ENCODE data around the gene STAT3.
"Not testable (repeated sequence)": the region's sequence is repeated elsewhere in the genome, so short reads cannot be mapped to it uniquely, and the experiment has no call there.

Gene STAT3

DNA sequence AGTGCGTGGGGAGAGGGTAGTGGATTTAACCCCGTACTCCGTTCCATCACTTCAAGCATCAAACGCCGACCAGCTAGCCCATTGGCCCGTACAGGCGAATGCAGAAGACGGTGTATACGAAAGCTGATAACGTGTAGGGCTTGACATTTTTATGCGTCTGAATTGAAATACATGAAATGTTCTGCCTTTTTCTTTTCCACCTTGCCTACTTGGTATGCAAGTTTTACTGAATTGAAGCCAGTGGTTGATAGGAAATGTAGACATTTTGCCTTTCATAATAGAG is 834 bp upstream of the STAT3 start:
- H3K4me3 ChIP-seq (ENCODE audit: low read length), result peak overlapping the region; percentile 85
- DNase-seq (ENCODE audit: low read depth, low spot score), result no peak

DNA sequence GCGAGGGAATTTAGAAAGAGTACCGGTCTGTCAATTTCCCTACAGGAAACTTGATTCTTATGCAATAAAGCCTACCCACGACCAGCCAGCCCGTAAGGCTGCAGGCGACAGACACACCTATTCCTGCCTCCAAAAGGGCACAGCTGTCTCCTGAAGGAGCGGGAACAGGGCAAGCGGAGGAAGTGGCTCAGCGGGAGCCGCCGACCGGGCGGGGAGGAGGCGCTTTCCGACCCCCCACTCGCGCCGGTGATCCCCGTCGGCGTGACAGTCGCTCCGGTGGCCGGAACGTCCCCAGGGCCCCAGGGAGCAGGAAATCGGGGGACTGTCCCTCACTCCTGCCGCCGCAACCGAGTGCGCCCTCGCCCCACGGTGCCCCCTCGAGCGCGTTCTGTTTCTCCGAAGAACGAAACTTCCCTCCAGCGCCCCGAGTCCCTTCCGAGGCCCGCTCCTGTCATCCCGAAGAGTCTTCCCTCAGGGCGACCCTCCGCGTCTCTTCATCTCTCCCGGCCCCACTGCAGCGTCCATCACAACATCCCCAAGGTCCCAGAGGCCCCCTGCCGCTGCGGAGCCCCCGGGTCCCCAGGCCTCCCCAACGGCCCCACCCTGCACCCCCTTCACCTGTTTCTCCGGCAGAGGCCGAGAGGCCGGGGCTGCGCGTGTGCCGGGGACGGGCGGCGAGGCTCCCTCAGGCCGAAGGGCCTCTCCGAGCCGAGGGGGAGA is 421 bp downstream of the STAT3 start:
- DNase-seq (ENCODE audit: low read depth, low spot score), result no peak
- H3K4me3 ChIP-seq (ENCODE audit: low read length), result peak overlapping the region; percentile 85

DNA sequence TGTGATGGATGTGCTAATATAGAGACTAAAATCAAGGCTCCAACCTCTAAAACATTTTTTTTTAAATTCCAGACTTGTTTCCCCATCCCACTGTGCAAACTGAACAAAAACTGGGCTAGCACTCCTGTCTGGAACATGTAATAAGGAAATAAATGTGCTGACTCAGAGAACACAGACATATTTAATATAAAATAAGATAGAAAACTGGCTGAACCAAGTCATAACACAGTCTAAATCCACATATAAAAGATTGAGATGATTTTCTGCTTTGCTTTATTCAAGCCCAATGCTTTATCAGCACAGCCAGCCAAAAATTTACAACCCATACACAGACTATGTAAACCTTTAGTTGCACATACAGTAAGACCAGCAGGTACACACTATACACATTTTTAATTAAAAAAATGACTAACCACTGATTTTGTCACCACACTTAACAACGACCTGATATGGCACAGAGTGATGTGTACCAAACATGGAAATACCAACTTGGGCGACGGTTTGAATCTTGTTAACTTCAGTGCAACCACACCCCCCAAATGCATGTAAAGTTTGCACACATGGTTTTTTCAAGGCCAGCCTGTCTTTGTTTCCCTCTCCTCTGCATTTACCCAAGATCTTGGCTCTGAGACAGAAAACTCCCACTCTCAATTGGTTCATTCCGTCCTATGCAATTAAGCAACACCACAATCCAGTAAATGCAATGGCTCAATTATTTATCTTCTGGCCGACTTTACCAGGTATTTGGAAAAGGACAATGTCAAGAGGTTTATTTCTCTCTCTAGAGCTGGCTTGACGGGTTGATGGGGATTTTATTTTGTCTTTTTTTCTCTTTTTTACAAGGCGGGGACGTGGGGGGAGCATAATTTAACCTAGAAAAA is 1.2 kb downstream of the STAT3 start:
- DNase-seq (ENCODE audit: low read depth, low spot score), result no peak
- H3K4me3 ChIP-seq (ENCODE audit: low read length), result peak overlapping the region; percentile 85

DNA sequence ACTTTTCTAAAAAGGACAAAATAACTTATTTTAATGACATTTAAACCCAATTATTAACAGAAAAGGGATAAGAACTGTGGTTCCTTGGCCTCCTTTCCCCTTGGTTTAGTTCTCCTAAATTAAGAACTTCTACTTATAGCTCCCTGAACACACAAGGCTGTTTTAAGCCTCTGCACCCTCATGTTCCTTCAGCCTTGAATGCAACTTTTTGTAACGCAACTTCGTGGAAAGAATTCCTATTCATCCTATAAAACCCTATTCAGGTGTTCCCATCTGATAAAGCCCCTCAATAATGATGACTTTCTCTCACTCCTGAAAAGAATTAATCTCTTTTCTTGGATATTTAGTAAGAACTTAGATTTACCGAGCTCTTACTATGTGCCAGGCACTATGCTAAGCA is 6.3 kb downstream of the STAT3 start:
- no peak overlapping the region for H3K4me3 ChIP-seq (ENCODE audit: low read length)
- DNase-seq (ENCODE audit: low read depth, low spot score), result no peak

DNA sequence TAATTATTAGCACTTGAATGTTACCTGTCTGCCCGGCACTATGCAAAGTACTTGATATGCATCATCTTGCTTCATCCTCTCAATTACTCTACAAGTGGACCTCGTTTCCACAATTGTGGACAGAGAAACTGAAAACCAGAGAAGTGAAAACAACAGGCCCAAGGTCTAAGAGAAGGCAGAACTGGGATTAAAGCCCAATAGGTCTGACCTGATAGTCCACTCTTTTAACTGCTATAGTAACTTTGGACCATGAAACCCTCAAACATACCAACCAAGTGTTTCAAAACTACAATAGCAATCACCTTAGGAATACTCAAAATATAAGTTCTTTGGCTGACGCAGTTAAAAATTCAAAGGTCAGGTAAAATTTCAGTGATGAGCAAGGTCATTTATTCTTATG is 7.3 kb downstream of the STAT3 start:
- no peak overlapping the region for H3K4me3 ChIP-seq (ENCODE audit: low read length)
- no peak for DNase-seq (ENCODE audit: low read depth, low spot score)

DNA sequence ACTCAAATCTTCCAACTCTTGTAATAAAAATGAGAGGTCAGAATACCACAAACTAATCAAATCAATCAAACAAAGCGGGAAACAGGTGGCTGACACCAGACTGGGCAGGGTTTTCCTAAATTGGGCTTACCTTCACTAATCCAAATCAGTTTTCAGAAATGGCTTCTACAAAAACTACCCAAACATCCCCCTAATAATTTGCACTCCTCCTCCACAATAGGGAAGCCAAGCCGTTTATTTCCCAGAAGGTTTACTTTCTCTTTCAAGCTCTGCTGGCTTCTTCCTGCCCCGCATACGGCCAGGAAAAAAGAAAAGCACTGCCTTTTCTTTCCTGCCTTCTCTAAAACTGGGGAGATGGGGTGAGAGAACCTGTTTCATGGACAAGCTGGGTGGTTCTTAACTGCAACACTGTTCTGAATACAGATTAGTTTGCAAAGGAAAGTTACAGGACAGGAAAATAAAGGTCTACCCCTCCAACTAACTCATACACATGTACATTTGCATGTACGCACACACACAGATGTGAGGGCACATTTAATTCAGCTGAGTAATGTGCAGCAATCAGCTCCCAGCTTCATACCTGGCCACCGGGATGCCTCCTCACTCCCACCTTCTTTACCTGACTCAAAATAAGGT is 9.2 kb downstream of the STAT3 start:
- H3K4me3 ChIP-seq (ENCODE audit: low read length), result peak overlapping the region; percentile 25
- no peak for DNase-seq (ENCODE audit: low read depth, low spot score)

DNA sequence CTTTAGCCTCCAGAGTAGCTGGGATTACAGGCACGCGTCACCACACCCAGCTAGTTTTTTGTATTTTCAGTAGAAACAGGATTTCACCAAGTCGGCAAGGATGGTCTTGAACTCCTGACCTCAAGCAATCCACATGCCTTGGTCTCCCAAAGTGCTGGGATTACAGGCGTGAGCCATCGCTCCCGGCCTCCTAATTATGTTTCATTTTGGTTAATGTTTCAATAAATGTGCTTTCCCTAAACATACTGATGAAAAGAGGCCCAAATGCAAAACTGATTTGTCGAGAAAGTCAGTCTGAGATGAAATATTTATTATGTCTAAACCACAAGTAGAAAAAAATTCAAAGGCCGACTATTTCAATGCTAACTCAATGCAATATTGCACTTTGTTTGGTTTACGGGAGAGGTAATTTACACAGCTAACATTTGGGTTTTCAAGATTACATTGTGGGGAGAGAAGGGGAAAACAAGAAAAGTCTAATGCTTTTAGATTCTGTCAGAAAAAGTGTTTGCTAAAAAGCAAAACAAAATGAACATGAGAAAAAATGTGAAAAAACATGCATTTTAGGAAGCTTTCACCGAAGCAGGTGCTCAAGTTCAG is 9.8 kb downstream of the STAT3 start:
- H3K4me3 ChIP-seq (ENCODE audit: low read length), result no peak overlapping the region
- DNase-seq (ENCODE audit: low read depth, low spot score), result no peak

DNA sequence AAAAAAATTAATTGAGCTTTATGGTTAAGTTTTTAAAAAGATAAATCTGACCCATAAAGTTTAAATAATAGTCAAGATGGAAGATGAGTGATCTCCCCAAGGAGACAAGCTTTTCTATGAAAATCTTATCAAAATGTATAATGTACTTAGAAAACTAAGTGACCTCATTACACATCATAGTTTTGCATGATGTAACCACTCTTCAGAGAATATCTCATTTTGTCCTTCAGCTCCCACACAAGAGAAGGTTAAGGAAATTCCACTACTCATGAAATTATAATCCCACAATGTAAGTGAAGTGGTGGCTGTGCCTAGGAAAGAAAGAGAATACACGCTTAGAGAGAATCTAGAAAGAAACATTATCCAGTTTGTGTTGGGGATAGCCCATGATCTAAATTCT is 14.3 kb downstream of the STAT3 start:
- H3K4me3 ChIP-seq (ENCODE audit: low read length), result no peak overlapping the region
- DNase-seq (ENCODE audit: low read depth, low spot score), result no peak

DNA sequence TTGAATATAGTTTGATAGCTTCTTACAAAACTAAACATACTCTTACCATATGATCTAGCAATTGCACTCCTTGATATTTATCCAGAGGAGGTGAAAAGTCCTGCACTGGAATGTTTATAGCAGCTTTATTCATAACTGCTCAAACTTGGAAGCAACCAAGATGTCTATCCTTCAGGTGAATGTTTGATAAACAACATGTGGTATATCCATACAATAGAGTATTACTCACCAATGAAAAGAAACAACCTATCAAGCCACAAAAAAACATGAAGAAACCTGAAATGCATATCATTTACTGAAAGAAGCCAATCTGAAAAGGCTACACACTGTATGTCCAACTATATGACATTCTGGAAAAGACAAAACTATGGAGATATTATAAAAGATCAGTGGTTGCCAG is 16.1 kb downstream of the STAT3 start:
- H3K4me3 ChIP-seq (ENCODE audit: low read length), result no peak overlapping the region
- DNase-seq (ENCODE audit: low read depth, low spot score), result no peak

DNA sequence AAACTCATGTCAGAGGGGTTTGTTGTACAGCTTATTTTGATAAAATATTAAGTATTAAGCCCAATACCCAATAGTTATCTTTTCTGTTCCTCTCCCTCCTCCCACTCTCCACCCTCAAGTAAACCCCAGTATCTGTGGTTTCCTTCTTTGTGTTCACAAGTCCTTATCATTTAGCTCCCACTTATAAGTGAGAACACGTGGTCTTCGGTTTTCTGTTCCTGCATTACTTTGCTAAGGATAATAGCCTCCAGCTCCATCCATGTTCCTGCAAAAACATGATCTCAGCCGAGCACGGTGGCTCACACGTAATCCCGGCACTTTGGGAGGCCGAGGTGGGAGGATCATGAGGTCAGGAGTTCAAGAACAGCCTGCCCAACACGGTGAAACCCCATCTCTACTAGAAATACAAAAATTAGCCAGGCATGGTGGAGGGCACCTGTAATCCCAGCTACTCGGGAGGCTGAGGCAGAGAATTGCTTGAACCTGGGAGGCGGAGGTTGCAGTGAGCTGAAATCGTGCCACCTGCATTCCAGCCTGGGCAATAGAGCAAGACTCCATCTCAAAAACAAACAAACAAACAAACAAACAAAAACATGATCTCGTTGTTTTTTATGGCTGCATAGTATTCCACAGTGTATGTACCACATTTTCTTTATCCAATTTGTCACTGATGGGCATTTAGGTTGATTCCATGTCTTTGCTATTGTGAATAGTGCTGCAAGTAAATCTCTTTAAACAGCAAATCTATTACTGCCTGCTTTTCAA is 19.3 kb downstream of the STAT3 start:
- DNase-seq (ENCODE audit: low read depth, low spot score); H3K4me3 ChIP-seq (ENCODE audit: low read length): not testable (repeated sequence)

DNA sequence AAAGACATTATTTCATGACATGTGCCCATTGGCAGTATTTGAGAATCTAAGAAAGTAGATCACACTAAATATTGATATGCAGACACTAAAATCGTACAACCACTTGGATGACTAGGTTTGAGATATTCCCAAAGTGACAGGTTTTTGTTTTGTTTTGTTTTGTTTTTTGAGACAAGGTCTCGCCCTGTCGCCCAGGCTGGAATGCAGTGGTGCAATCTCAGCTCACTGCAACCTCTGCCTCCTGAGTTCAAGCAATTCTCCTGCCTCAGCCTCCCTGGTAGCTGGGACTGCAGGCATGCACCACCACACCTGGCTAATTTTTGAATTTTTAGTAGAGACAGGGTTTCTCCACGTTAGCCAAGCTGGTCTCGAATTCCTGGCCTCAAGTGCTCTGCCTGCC is 19.9 kb downstream of the STAT3 start:
- not testable (repeated sequence) for DNase-seq (ENCODE audit: low read depth, low spot score); H3K4me3 ChIP-seq (ENCODE audit: low read length)

DNA sequence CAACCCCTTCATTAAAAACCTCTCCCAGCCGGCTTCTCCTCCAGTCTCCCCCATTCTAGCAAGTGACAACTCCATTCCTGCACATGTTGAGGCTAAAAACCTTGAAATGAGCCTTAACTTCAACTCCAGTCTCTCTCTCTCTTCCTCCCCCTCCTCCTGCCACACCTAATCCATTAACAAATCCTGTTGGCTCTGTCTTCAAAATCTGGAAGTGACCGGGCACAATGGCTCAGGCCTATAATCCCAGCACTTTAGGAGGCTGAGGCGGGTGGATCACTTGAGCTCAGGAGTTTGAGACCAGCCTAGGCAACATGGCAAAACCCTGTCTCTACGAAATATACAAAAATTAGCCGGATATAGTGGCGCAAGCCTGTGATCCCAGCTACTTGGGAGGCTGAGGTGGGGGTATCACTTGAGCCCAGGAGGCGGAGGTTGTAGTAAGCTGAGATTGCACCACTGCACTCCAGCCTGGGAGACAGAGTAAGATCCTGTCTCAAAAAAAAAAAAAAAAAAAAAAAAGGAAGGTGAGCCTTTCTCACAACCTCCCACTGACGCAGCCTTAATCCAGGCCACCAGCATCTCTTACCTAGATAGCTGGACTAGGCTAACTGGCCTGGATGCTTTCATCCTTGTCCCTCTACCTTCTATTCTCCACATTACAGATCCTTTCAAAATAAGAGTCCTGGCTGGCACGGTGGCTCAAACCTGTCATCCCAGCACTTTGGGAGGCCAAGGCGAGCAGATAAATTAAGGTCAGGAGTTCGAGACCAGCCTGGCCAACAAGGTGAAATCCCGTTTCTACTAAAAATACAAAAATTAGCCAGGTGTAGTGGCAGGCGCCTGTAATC is 21.8 kb downstream of the STAT3 start:
- not testable (repeated sequence) for H3K4me3 ChIP-seq (ENCODE audit: low read length); DNase-seq (ENCODE audit: low read depth, low spot score)

DNA sequence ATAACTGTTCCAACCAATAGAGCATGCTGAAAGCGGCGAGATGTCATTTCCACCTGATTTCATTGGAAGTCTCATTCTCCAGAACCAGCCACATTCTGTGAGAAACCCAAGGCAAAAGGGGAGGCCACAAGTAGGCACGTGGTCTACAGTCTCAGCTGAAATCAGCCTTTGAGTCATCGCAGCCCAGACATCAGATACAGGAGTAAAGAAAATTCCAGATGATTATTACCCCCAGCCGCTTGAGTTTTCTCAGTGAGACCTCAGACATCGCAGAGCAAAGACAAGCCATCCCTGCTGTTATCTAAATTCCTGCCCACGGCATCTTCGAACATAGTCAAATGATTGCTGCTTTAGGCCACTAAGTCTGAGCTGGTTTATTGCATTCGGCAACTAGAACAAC is 23.1 kb downstream of the STAT3 start:
- DNase-seq (ENCODE audit: low read depth, low spot score), result no peak
- H3K4me3 ChIP-seq (ENCODE audit: low read length), result no peak overlapping the region

DNA sequence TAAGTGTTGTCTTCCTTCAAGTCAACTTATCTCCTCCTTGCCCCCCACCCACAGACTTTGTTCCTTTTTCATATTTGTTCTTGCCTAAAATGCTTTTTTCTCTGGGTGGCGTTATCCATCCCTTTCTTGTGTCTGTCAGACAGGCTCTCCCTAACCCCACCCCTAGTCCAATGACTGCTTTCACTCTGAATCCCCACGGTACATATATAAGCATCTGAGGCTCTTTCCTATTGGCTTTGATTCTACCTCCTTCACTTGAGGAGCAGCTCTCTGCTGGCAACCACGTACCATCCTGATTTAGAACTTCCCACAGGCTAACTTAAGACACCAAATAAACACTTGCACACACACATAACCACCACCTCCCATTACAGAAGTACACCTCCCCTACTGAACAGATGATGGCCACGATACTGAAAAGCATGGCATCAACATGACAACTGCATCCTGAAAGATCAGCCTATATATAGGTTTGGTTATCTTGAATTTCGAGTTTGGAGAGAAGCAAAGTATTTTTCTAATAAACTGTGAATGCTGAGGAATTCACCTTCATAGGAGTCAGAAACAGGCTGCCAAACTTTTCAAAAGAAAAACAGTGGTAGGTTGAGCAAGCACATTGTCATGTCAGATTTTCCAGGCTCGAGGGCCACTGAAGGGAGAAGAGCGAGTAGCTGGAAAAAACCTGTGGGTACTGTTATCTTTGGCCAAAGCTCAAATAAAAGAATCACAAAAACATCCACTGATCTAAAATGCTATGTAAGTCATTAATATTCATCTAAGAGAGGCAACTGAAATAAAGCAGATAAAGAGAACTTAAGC is 24.3 kb downstream of the STAT3 start:
- H3K4me3 ChIP-seq (ENCODE audit: low read length), result no peak overlapping the region
- no peak for DNase-seq (ENCODE audit: low read depth, low spot score)

DNA sequence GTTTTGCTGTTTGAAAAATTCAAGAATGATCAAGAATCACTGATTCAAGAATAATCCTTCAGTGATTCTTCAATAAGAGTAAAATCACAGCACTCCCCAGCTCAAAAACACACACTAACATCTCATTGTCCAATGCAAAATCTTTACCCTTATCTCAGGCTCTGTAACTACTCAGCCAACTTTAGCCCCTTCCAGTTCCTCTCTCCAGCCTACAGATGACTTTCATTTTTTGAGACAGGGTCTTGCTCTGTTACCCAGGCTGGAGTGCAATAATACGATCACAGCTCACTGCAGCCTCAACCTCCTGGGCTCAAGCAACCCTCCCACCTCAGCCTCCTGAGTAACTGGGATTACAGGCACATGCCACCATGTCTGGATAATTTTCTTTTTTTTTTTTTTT is 25.0 kb downstream of the STAT3 start:
- DNase-seq (ENCODE audit: low read depth, low spot score), result no peak
- H3K4me3 ChIP-seq (ENCODE audit: low read length), result no peak overlapping the region

DNA sequence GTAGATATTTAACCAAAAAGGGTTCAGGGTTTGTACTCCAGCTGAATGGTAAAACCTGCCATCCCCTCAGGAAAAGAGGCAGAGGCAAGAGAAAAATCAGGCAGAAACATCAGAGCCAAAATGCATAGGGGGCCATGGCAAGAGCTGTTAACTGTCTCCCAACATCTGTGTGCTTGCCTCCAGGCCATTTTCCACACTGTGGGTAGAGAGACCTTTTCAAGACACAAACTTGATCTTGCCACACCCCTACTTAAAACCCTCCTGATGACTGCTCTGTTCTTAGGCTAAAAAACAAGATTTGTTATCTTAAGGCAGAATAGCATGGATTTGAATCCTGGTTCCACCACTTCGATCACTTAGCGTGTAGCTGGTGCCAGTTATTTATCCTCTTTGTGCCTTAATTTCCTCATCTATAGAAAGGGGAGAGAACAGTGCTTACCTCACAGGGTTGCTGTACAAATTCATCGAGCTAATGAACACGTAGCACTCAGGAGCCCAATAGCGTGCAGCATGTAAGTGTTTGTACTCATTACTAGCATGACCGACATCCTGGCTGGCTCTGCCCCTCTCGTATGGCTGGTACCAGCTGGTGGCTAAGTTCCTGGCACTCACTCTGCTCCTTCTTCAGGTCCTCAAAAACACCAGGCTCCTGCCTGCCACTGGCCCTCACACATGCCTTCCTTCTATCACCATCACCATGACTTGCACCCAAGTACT is 25.8 kb downstream of the STAT3 start:
- DNase-seq (ENCODE audit: low read depth, low spot score), result peak; percentile 32

DNA sequence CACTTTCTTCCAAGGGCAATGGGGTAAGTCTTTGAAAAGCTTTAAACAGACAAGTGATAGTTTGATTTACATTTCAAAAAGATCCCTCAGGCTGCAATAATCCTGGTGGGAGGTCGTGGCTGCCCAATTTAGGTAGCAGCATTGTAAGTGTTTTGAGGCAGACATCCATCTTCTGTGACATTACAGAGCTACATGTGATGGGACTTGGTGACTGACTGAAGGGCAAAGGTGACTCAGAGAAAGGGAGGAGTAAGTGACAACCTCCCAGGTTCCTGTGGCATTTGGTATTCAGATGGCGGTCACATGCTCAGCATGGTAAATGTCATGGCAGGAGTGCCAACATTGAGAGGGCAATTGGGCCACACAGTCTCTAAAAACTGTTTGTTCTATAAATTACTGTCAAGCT is 26.5 kb downstream of the STAT3 start:
- DNase-seq (ENCODE audit: low read depth, low spot score), result no peak
- no peak overlapping the region for H3K4me3 ChIP-seq (ENCODE audit: low read length)

More for the DNA sequence above, 25.8 kb downstream of the STAT3 start:
- H3K4me3 ChIP-seq (ENCODE audit: low read length), result no peak overlapping the region

Data from Jurkat, Clone E6-1 (cell line).